A549 (cell line): ENCODE measurements around the gene CAPN11. TPM values are rescaled to one million over a fixed set of nuclear protein-coding genes. Genes with fewer than 3 reads are reported as not detected.

ENCODE experiments used
- ATAC-seq, 2 experiments: fragments of 200-7000 bp in 1 of 2; fragments of >200 bp in 1 of 2; cut with Nextera tagmentation in 1 of 2; cut with Tn5 transposase in 1 of 2; 3 replicates each; pipeline versions ENCODE4 v1.8.0 to v1.9.1; 2018 to 2020; ENCODE audit warnings: mild to moderate bottlenecking in 1 of 2, moderate library complexity in 1 of 2
- CTCF ChIA-PET: fragments of 300-600 bp; sonication (Branson Sonifier 250); formaldehyde crosslinking; extraction: SDS; loops from one replicate; lab custom pipeline; 2021; ENCODE audit warnings: antibody characterized with exemption, inconsistent platforms; lab: Yijun Ruan, JAX
- POLR2A ChIA-PET: fragments of 350-600 bp; formaldehyde crosslinking; extraction: SDS; loops from one replicate; lab custom pipeline; 2021; ENCODE audit warnings: antibody characterized with exemption, inconsistent platforms; lab: Yijun Ruan, JAX
- DNase-seq, 2 experiments: peaks; one replicate each; pipeline versions ENCODE4 v3.0.0 to v3.0.0-alpha.2; 2011 to 2016; ENCODE audit warnings: low read depth in 1 of 2, low spot score in 1 of 2
- FAIRE-seq: peaks from 2 replicates; lab custom pipeline; 2011; peaks lifted over from hg19 to GRCh38; lab: Jason Lieb, UNC
- H3K27ac ChIP-seq, 2 experiments: fragments of >200 bp; sonication (Bioruptor Twin); formaldehyde crosslinking; 3 replicates each; pipeline ENCODE4 v1.5.1; 2016 to 2017
- H3K4me1 ChIP-seq: fragments of >200 bp; sonication (Bioruptor Twin); formaldehyde crosslinking; 3 replicates; pipeline ENCODE4 v1.6.1; 2016
- H3K4me2 ChIP-seq: fragments of >200 bp; sonication (Bioruptor Twin); formaldehyde crosslinking; 3 replicates; pipeline ENCODE4 v1.6.1; 2016
- H3K4me3 ChIP-seq: fragments of >200 bp; sonication (Bioruptor Twin); formaldehyde crosslinking; 3 replicates; pipeline ENCODE4 v1.5.1; 2016
- H3K9me3 ChIP-seq: fragments of >200 bp; sonication (Bioruptor Twin); formaldehyde crosslinking; 3 replicates; pipeline ENCODE4 v1.6.1; 2016
- BHLHE40 ChIP-seq: IDR thresholded peaks from 2 replicates; pipeline ENCODE4 v1.6.1; 2012; ENCODE audit warnings: low read depth, low read length, inconsistent platforms
- CBX8 ChIP-seq: fragments of 200-600 bp; sonication (generic); IDR thresholded peaks from 2 replicates; pipeline ENCODE4 v1.6.1; 2016
- CTCF ChIP-seq: fragments of >200 bp; sonication (Bioruptor Twin); formaldehyde crosslinking; IDR thresholded peaks from 3 replicates; pipeline ENCODE4 v1.5.1; 2016
- E2F6 ChIP-seq: IDR thresholded peaks from 2 replicates; pipeline ENCODE4 v1.6.1; 2012; ENCODE audit warnings: low read depth, borderline replicate concordance
- EHMT2 ChIP-seq: fragments of 200-600 bp; sonication (generic); IDR thresholded peaks from 2 replicates; pipeline ENCODE4 v1.6.1; 2016; ENCODE audit warnings: antibody characterized with exemption, low read depth, mild to moderate bottlenecking, moderate library complexity
- FOXS1 ChIP-seq: fragments of 250-450 bp; sonication (Bioruptor Pico); IDR thresholded peaks from 2 replicates; pipeline ENCODE4 v1.5.0; 2020; ENCODE audit warnings: mild to moderate bottlenecking, moderate library complexity
- GATA3 ChIP-seq: IDR thresholded peaks from 2 replicates; pipeline ENCODE4 v1.6.1; 2012; ENCODE audit warnings: borderline replicate concordance
- HOXA7 ChIP-seq: fragments of 250-450 bp; sonication (Bioruptor Pico); IDR thresholded peaks from 2 replicates; pipeline ENCODE4 v1.5.0; 2020; ENCODE audit warnings: mild to moderate bottlenecking, moderate library complexity
- JUNB ChIP-seq: fragments of >200 bp; sonication (Bioruptor Twin); formaldehyde crosslinking; IDR thresholded peaks from 2 replicates; pipeline ENCODE4 v1.6.1; 2016
- MAFK ChIP-seq: fragments of 450-650 bp; IDR thresholded peaks from 2 replicates; pipeline ENCODE4 v1.6.1; 2014; ENCODE audit not compliant: partially characterized antibody
- NPAS2 ChIP-seq: fragments of 250-450 bp; sonication (Bioruptor Pico); IDR thresholded peaks from 2 replicates; pipeline ENCODE4 v1.8.0; 2022; ENCODE audit warnings: mild to moderate bottlenecking, moderate library complexity, borderline replicate concordance
- PHF8 ChIP-seq: fragments of 200-600 bp; sonication (generic); IDR thresholded peaks from 2 replicates; pipeline ENCODE4 v1.6.1; 2016; ENCODE audit warnings: low read depth, mild to moderate bottlenecking, antibody characterized with exemption, moderate library complexity, borderline replicate concordance
- POLR2AphosphoS2 ChIP-seq: conservative IDR thresholded peaks from 2 replicates; pipeline ENCODE4 v1.6.1; 2012; ENCODE audit warnings: low read length, improper control_type of control experiment, inconsistent platforms
- RFX5 ChIP-seq: fragments of 450-650 bp; IDR thresholded peaks from 2 replicates; pipeline ENCODE4 v1.7.1; 2014; ENCODE audit warnings: antibody characterized with exemption, mild to moderate bottlenecking, moderate library complexity
- SREBF2 ChIP-seq: fragments of 450-650 bp; IDR thresholded peaks from 2 replicates; pipeline ENCODE4 v1.6.1; 2014; ENCODE audit warnings: mild to moderate bottlenecking, moderate library complexity
- TP53 ChIP-seq: fragments of 250-450 bp; sonication (Bioruptor Pico); IDR thresholded peaks from 2 replicates; pipeline ENCODE4 v1.5.0; 2021; ENCODE audit warnings: mild to moderate bottlenecking, moderate library complexity
- USF2 ChIP-seq: fragments of 450-650 bp; IDR thresholded peaks from 2 replicates; pipeline ENCODE4 v1.6.1; 2014; ENCODE audit warnings: antibody characterized with exemption
- ZSCAN20 ChIP-seq: fragments of 250-450 bp; sonication (Bioruptor Pico); IDR thresholded peaks from 2 replicates; pipeline ENCODE4 v1.8.0; 2022; ENCODE audit warnings: mild to moderate bottlenecking, moderate library complexity
- WGBS: methylation state at CpG from one replicate; pipeline ENCODE4 v1.1.6; 2017; ENCODE audit errors: missing lambda C conversion rate; 5-methylcytosine and 5-hydroxymethylcytosine counted together
- polyA plus RNA-seq, 4 experiments: library from polyadenylated mRNA; depleted of rRNA in 3 of 4; stranded (reverse); fragments of >200 nt; fragmentation: RNase III in 1 of 4; extraction: RNeasy Plus Mini Kit Qiagen cat#74134 plus additional on column Dnase treatment in 1 of 4; gene quantifications; 2 replicates in 3 of 4; 3 replicates in 1 of 4; pipeline ENCODE4 v1.2.3, GENCODE V29; 2011 to 2017
- TF ChIP-seq, protein P1 (sequence below): IDR thresholded peaks from 2 replicates; pipeline ENCODE4 v1.6.1; 2012
- TF ChIP-seq, protein P2 (sequence below): fragments of 250-450 bp; sonication (Bioruptor Pico); IDR thresholded peaks from 2 replicates; pipeline ENCODE4 v1.5.0; 2021; ENCODE audit warnings: mild to moderate bottlenecking, moderate library complexity, borderline replicate concordance

Gene CAPN11
- polyA plus RNA-seq, 2 of the 4 experiments (the other 2 are of a cell fraction) = 0.10 TPM; not detected in 1

DNA sequence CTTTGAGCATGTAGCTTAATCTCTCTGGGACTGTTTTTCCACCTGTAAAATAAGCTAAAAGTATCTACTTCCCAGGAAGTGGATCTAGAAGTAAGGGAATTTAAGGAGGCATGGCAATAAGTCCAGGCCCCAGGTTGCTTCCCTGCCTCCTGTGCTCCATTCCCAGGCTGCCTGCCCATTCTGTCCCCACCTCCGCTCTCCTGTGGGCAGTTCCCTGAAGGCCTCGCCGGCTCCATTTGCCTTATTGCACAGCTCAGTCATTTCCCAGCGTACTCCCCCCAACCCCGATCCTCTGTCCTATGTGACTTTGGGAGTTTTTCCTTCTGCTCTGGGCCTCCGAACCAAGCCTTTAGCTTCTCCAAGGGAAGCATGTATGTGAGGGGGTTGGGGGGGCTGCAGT, 69.4 kb downstream of the CAPN11 start:
- CTCF ChIA-PET = interaction anchor here (0.6 to 9.2 kb wide), 4 partner anchors 8 to 60 kb away, joined by 5 to 111 read pairs (median 8); no protein-coding TSS in a partner anchor
- POLR2A ChIA-PET = no interaction called here
- H3K4me3 ChIP-seq = no peak overlapping the region
- H3K9me3 ChIP-seq = no peaks in the 10 kb centered on the region
- FAIRE-seq (no peak), ATAC-seq (no peak)
- no peak overlapping the region for H3K4me2 ChIP-seq
- 87% methylated on average over 6 of the region's 6 CpGs for WGBS
- no peak overlapping the region for H3K27ac ChIP-seq
- no peak for TF ChIP-seq SREBF2
- TF ChIP-seq CBX8 = no peak
- no peak for TF ChIP-seq HOXA7 (CRISPR knock-in tag)
- no peak for TF ChIP-seq CTCF
- TF ChIP-seq, protein P1, sequence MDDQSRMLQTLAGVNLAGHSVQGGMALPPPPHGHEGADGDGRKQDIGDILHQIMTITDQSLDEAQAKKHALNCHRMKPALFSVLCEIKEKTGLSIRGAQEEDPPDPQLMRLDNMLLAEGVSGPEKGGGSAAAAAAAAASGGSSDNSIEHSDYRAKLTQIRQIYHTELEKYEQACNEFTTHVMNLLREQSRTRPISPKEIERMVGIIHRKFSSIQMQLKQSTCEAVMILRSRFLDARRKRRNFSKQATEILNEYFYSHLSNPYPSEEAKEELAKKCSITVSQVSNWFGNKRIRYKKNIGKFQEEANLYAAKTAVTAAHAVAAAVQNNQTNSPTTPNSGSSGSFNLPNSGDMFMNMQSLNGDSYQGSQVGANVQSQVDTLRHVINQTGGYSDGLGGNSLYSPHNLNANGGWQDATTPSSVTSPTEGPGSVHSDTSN = no peak
- no peak for TF ChIP-seq TP53 (CRISPR knock-in tag)
- no peak for TF ChIP-seq ZSCAN20
- no peak for TF ChIP-seq PHF8
- TF ChIP-seq BHLHE40 = no peak
- no peak for TF ChIP-seq E2F6
- TF ChIP-seq, all 56 proteins: peak for 0
- no peak for DNase-seq
- peaks cover 25% of the 10 kb centered on the region; the same call in 2 of the 3 replicates for H3K4me1 ChIP-seq

GRCh38 chr6:44228433-44228832, 69.8 kb downstream of the CAPN11 start:
- H3K4me2 ChIP-seq = no peak overlapping the region
- peaks cover 25% of the 10 kb centered on the region; the same call in 2 of the 3 replicates for H3K4me1 ChIP-seq
- no peak overlapping the region for H3K4me3 ChIP-seq
- ATAC-seq (no peak), FAIRE-seq (no peak), DNase-seq (no peak)
- 100% methylated on average over 6 of the region's 7 CpGs for WGBS
- ChIA-PET CTCF (interaction anchor here (0.6 to 9.2 kb wide), 4 partner anchors 7 to 61 kb away, joined by 5 to 111 read pairs (median 8); no protein-coding TSS in a partner anchor), POLR2A (no interaction called here)
- no peaks in the 10 kb centered on the region for H3K9me3 ChIP-seq
- no peak overlapping the region for H3K27ac ChIP-seq
- TF ChIP-seq NPAS2 (CRISPR knock-in tag) = no peak
- no peak for TF ChIP-seq FOXS1
- TF ChIP-seq EHMT2 = no peak

DNA sequence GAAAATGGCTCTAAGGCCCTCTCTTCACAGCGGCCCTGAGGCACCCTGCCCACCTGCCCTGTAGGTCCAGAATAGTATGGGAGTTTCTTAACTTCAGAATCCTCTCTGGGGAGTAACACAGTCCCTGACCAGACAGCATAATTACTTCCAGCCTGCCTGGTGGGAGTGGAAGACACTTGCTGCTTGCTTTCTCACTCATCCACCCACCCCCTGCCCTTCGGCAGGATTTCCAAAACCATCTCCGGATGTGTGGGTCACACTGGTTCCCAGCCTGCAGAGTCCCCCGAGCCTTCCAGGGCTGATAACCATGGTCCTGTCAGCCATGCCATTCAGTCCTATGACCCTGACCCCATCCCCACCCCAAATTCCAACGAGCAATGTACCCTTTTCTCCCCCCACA, 70.2 kb downstream of the CAPN11 start:
- Histone ChIP-seq H3K4me2 (no peak overlapping the region), H3K4me3 (no peak overlapping the region), H3K4me1 (peaks cover 28% of the 10 kb centered on the region), H3K27ac (no peak overlapping the region)
- DNase-seq = no peak
- POLR2A ChIA-PET = no interaction called here
- TF ChIP-seq POLR2AphosphoS2 (no peak), GATA3 (no peak), RFX5 (no peak), USF2 (no peak), JUNB (no peak), NPAS2 (CRISPR knock-in tag) (no peak), CBX8 (no peak), MAFK (no peak)
- TF ChIP-seq, protein P2, sequence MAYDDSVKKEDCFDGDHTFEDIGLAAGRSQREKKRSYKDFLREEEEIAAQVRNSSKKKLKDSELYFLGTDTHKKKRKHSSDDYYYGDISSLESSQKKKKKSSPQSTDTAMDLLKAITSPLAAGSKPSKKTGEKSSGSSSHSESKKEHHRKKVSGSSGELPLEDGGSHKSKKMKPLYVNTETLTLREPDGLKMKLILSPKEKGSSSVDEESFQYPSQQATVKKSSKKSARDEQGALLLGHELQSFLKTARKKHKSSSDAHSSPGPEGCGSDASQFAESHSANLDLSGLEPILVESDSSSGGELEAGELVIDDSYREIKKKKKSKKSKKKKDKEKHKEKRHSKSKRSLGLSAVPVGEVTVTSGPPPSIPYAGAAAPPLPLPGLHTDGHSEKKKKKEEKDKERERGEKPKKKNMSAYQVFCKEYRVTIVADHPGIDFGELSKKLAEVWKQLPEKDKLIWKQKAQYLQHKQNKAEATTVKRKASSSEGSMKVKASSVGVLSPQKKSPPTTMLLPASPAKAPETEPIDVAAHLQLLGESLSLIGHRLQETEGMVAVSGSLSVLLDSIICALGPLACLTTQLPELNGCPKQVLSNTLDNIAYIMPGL = no peak
- TF ChIP-seq, all 56 proteins: peak for 0
- no peaks in the 10 kb centered on the region for H3K9me3 ChIP-seq
- FAIRE-seq (no peak), ATAC-seq (no peak)
- CTCF ChIA-PET = interaction anchor here (1.8 to 9.2 kb wide), 3 partner anchors 7 to 58 kb away, joined by 7 to 111 read pairs (median 9); no protein-coding TSS in a partner anchor
- 81% methylated on average over 5 of the region's 5 CpGs for WGBS
